DOHH2 (cell line): ENCODE measurements around the gene MOB2.

Source experiments
- CTCF ChIP-seq: fragments of 200-600 bp; sonication (generic); IDR thresholded peaks from one replicate; pipeline ENCODE4 v1.5.1; 2014; ENCODE audit warnings: antibody characterized with exemption, mild to moderate bottlenecking, low read depth, low read length; ENCODE audit not compliant: poor library complexity, severe bottlenecking
- EZH2phosphoT487 ChIP-seq: fragments of 200-600 bp; sonication (generic); IDR thresholded peaks from 2 replicates; pipeline ENCODE4 v1.6.1; 2017; ENCODE audit warnings: borderline replicate concordance, mild to moderate bottlenecking, antibody characterized with exemption, low read length, moderate library complexity, mixed read lengths

- no peak for TF ChIP-seq EZH2phosphoT487
- no peak for TF ChIP-seq CTCF
Observed at GRCh38 chr11:1422981-1423380, 63.6 kb downstream of the MOB2 start.
